Measurements from ENCODE around the gene MAST4. TPM values are rescaled to one million over a fixed set of nuclear protein-coding genes. Genes with fewer than 3 reads are reported as not detected.
A peak's percentile ranks its signal among the peaks of the same experiment; 100 is the strongest.

MAST4 gene
- total RNA-seq, 1 donor from 2014 or later, result 11.3 TPM

- Mint-ChIP-seq H3K36me3 (ENCODE audit: low read depth) (no peaks in the 10 kb centered on the region), H3K27me3 (ENCODE audit: low read depth) (no peaks in the 10 kb centered on the region), H3K9me3 (ENCODE audit: low read depth) (no peaks in the 10 kb centered on the region), H3K4me3 (ENCODE audit: unreplicated experiment) (no peak overlapping the region), H3K4me1 (ENCODE audit: low read depth) (peaks cover 12% of the 10 kb centered on the region), H3K27ac (ENCODE audit: unreplicated experiment) (peak overlapping the region; percentile 6)
- no peak for DNase-seq (ENCODE audit: low spot score)
- TF ChIP-seq, protein P1, sequence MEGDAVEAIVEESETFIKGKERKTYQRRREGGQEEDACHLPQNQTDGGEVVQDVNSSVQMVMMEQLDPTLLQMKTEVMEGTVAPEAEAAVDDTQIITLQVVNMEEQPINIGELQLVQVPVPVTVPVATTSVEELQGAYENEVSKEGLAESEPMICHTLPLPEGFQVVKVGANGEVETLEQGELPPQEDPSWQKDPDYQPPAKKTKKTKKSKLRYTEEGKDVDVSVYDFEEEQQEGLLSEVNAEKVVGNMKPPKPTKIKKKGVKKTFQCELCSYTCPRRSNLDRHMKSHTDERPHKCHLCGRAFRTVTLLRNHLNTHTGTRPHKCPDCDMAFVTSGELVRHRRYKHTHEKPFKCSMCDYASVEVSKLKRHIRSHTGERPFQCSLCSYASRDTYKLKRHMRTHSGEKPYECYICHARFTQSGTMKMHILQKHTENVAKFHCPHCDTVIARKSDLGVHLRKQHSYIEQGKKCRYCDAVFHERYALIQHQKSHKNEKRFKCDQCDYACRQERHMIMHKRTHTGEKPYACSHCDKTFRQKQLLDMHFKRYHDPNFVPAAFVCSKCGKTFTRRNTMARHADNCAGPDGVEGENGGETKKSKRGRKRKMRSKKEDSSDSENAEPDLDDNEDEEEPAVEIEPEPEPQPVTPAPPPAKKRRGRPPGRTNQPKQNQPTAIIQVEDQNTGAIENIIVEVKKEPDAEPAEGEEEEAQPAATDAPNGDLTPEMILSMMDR (IDR thresholded peaks at IDR 0.05), result no peak
These were observed 442.8 kb downstream of the MAST4 start for GRCh38 chr5:67038817-67039603.

DNA sequence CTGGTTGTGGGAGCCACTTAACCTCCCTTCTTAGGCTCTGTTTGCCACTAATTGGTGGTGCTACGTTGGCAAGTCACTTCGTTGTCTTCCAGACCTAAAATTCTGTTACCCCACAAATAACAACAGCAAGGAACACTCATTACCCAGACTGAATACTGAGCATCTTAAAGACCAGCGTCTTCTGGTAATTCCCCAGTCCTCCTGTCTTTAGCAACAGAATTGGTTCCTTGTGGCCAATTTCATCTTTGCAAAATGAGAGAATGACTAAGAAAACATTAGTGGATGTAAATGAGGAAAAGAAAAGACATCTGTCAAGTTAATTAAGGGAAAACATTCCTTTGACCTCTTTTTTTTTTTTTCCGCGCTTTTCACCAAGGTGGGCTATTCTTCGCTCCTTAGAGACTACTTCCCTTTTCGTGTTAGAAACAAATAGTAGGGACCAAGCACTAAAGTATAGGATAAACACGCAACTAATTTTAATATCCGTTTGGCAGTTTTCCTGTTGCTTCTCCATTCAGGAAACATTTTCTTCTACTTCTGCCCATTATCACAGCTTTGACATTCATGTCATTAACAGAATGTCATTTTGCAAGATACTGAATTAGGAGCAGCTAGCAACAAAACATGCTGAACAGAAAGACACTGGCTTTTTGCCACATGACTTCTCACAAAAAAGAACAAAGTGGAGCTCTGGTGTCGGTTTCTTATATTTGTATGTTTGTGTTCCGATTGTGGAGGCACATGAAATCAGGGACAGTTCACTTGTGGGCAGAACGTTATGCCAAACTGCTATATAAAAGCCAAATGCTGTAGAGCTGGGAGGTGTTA lies 446.2 kb downstream of the MAST4 start:
- Mint-ChIP-seq H3K27ac (ENCODE audit: unreplicated experiment) (no peak overlapping the region), H3K9me3 (ENCODE audit: low read depth) (no peaks in the 10 kb centered on the region), H3K27me3 (ENCODE audit: low read depth) (no peaks in the 10 kb centered on the region), H3K36me3 (ENCODE audit: low read depth) (no peaks in the 10 kb centered on the region), H3K4me3 (ENCODE audit: unreplicated experiment) (no peak overlapping the region), H3K4me1 (ENCODE audit: low read depth) (peaks cover 23% of the 10 kb centered on the region)
- TF ChIP-seq, protein P1 (IDR thresholded peaks at IDR 0.05), result no peak
- no peak for DNase-seq (ENCODE audit: low spot score)

- Mint-ChIP-seq H3K36me3 (ENCODE audit: low read depth) (no peaks in the 10 kb centered on the region), H3K4me1 (ENCODE audit: low read depth) (peaks cover 21% of the 10 kb centered on the region), H3K27ac (ENCODE audit: unreplicated experiment) (no peak overlapping the region), H3K9me3 (ENCODE audit: low read depth) (no peaks in the 10 kb centered on the region), H3K27me3 (ENCODE audit: low read depth) (no peaks in the 10 kb centered on the region), H3K4me3 (ENCODE audit: unreplicated experiment) (no peak overlapping the region)
- no peak for DNase-seq (ENCODE audit: low spot score)
- TF ChIP-seq, protein P1 (IDR thresholded peaks at IDR 0.05), result no peak
These were observed 447.8 kb downstream of the MAST4 start for GRCh38 chr5:67043796-67044511.

- Mint-ChIP-seq H3K27me3 (ENCODE audit: low read depth) (no peaks in the 10 kb centered on the region), H3K9me3 (ENCODE audit: low read depth) (no peaks in the 10 kb centered on the region), H3K4me1 (ENCODE audit: low read depth) (peaks cover 14% of the 10 kb centered on the region), H3K4me3 (ENCODE audit: unreplicated experiment) (no peak overlapping the region), H3K27ac (ENCODE audit: unreplicated experiment) (no peak overlapping the region), H3K36me3 (ENCODE audit: low read depth) (peaks cover 2% of the 10 kb centered on the region)
- TF ChIP-seq, protein P1 (IDR thresholded peaks at IDR 0.05), result no peak
- no peak for DNase-seq (ENCODE audit: low spot score)
These were observed 449.9 kb downstream of the MAST4 start for GRCh38 chr5:67045816-67046740.
